Occipital lobe (tissue), 2 donors: ENCODE measurements around the gene RNF26. TPM values are rescaled to one million over a fixed set of nuclear protein-coding genes. Genes with fewer than 3 reads are reported as not detected.

Source experiments
- DNase-seq: peaks from one replicate; lab custom pipeline; 2025; lab: John Stamatoyannopoulos, UW
- total RNA-seq: library from RNA; depleted of rRNA; stranded (reverse); fragments of >200 nt; gene quantifications from one replicate; pipeline ENCODE4 v1.2.3, GENCODE V29; 2014

The RNF26 gene
- total RNA-seq, 1 donor from 2014 or later = 1.6 TPM

- DNase-seq = no peak
Observed at GRCh38 chr11:119336744-119337469, 2.6 kb downstream of the RNF26 start.

- DNase-seq = no peak
Observed at GRCh38 chr11:119337581-119338317, 3.4 kb downstream of the RNF26 start.

- peak; percentile 69 for DNase-seq
Observed at GRCh38 chr11:119338318-119338890, 4.1 kb downstream of the RNF26 start.

GRCh38 chr11:119338965-119339588, 4.8 kb downstream of the RNF26 start:
- DNase-seq = no peak

- DNase-seq = no peak
Observed at GRCh38 chr11:119339589-119340334, 5.4 kb downstream of the RNF26 start.

GRCh38 chr11:119340335-119341221, 6.3 kb downstream of the RNF26 start, which contains the start of gene C1QTNF5:
TSS of gene C1QTNF5 (minus strand) at chr11:119340883. CDS start at chr11:119340397, 486 bp downstream.
- DNase-seq = no peak

- DNase-seq = no peak
Observed at GRCh38 chr11:119341222-119342022, 7.1 kb downstream of the RNF26 start.

GRCh38 chr11:119342023-119342300, 7.6 kb downstream of the RNF26 start:
- DNase-seq = no peak

GRCh38 chr11:119342362-119343130, 8.2 kb downstream of the RNF26 start:
- no peak for DNase-seq

GRCh38 chr11:119343726-119344125, 9.4 kb downstream of the RNF26 start:
- no peak for DNase-seq

- DNase-seq = no peak
Observed at GRCh38 chr11:119344291-119345010, 10.1 kb downstream of the RNF26 start.

GRCh38 chr11:119345685-119346084, 11.4 kb downstream of the RNF26 start:
- DNase-seq = no peak

- DNase-seq = no peak
Observed at GRCh38 chr11:119346605-119347004, 12.3 kb downstream of the RNF26 start, which contains the start of gene MFRP. TSS of gene MFRP (minus strand) at chr11:119346705. CDS start at chr11:119346513, 192 bp downstream.

- DNase-seq = no peak
Observed at GRCh38 chr11:119347242-119347641, 12.9 kb downstream of the RNF26 start.

- no peak for DNase-seq
Observed at GRCh38 chr11:119347940-119348605, 13.7 kb downstream of the RNF26 start.

GRCh38 chr11:119350302-119350701, 16.0 kb downstream of the RNF26 start:
- no peak for DNase-seq

GRCh38 chr11:119351232-119351631, 16.9 kb downstream of the RNF26 start:
- DNase-seq = no peak
